ENCODE results near the gene SCAPER.

GRCh38 chr15:76464247-76464646 lies 440.9 kb downstream of the SCAPER start:
- no peak for TF ChIP-seq CTCF (IDR thresholded peaks at IDR 0.05)
- no peak for TF ChIP-seq POLR2A (IDR thresholded peaks at IDR 0.05; ENCODE audit: low read depth)
- TF ChIP-seq POLR2AphosphoS5 (IDR thresholded peaks at IDR 0.05), result no peak
- no peak for TF ChIP-seq EP300 (IDR thresholded peaks at IDR 0.05)

Data from esophagus muscularis mucosa (tissue), 4 donors.